ENCODE measurements around the gene SPON1. TPM values are rescaled to one million over a fixed set of nuclear protein-coding genes. Genes with fewer than 3 reads are reported as not detected.

Gene SPON1
- total and polyA plus RNA-seq, 4 donors: 0.72 to 4.9 (median 1.2) TPM

- H3K4me3 ChIP-seq (ENCODE audit: low read depth in 1 of 3, low read length in 3 of 3): no peak overlapping the region
- WGBS: 29% methylated on average over 2 of the region's 2 CpGs
Observed at GRCh38 chr11:13970986-13971385, 8.5 kb downstream of the SPON1 start.

GRCh38 chr11:13972043-13972910, 9.8 kb downstream of the SPON1 start:
- TF ChIP-seq NR2F2 (IDR thresholded peaks at IDR 0.05): peak; percentile 39
- no peak for TF ChIP-seq TAF1 (conservative IDR thresholded peaks at IDR 0.05)
- DNase-seq (ENCODE audit: low spot score): no peak
- 52% methylated on average over 2 of the region's 2 CpGs for WGBS

More at GRCh38 chr11:13970986-13971385, 8.5 kb downstream of the SPON1 start:
- Histone ChIP-seq H3K9me3 (ENCODE audit: control insufficient read depth in 4 of 4, low read length in 3 of 4) (no peaks in the 10 kb centered on the region), H3K9ac (ENCODE audit: low read depth in 1 of 2, low read length in 2 of 2) (no peak overlapping the region), H3K4me1 (ENCODE audit: control insufficient read depth in 4 of 4, insufficient read depth in 4 of 4, low read length in 3 of 4) (no peaks in the 10 kb centered on the region), H3K27ac (ENCODE audit: low read depth in 1 of 2, low read length in 2 of 2) (no peak overlapping the region), H3K36me3 (ENCODE audit: control insufficient read depth in 4 of 4, insufficient read depth in 3 of 4, low read depth in 1 of 4, low read length in 3 of 4) (no peaks in the 10 kb centered on the region), H3K27me3 (ENCODE audit: control insufficient read depth in 4 of 4, insufficient read depth in 4 of 4, low read length in 3 of 4) (peaks cover 0 to 6% (median 2%) of the 10 kb centered on the region in 4 donors)
- TF ChIP-seq RAD21 (IDR thresholded peaks at IDR 0.05): peak; percentile 67 to 68
- TF ChIP-seq, protein P1, sequence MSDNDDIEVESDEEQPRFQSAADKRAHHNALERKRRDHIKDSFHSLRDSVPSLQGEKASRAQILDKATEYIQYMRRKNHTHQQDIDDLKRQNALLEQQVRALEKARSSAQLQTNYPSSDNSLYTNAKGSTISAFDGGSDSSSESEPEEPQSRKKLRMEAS (IDR thresholded peaks at IDR 0.05): no peak
- TF ChIP-seq, protein P2, sequence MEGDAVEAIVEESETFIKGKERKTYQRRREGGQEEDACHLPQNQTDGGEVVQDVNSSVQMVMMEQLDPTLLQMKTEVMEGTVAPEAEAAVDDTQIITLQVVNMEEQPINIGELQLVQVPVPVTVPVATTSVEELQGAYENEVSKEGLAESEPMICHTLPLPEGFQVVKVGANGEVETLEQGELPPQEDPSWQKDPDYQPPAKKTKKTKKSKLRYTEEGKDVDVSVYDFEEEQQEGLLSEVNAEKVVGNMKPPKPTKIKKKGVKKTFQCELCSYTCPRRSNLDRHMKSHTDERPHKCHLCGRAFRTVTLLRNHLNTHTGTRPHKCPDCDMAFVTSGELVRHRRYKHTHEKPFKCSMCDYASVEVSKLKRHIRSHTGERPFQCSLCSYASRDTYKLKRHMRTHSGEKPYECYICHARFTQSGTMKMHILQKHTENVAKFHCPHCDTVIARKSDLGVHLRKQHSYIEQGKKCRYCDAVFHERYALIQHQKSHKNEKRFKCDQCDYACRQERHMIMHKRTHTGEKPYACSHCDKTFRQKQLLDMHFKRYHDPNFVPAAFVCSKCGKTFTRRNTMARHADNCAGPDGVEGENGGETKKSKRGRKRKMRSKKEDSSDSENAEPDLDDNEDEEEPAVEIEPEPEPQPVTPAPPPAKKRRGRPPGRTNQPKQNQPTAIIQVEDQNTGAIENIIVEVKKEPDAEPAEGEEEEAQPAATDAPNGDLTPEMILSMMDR (IDR thresholded peaks at IDR 0.05; ENCODE audit: low read depth, low read length, missing input control): peak; percentile 24
- DNase-seq (ENCODE audit: low spot score): no peak

GRCh38 chr11:13972944-13973343, 10.4 kb downstream of the SPON1 start:
- TF ChIP-seq, protein P1 (IDR thresholded peaks at IDR 0.05): no peak
- Histone ChIP-seq H3K4me3 (ENCODE audit: low read depth in 1 of 3, low read length in 3 of 3) (no peak overlapping the region), H3K27ac (ENCODE audit: low read depth in 1 of 2, low read length in 2 of 2) (no peak overlapping the region), H3K9me3 (ENCODE audit: control insufficient read depth in 4 of 4, low read length in 3 of 4) (no peaks in the 10 kb centered on the region), H3K27me3 (ENCODE audit: control insufficient read depth in 4 of 4, insufficient read depth in 4 of 4, low read length in 3 of 4) (peaks cover 0 to 6% (median 1%) of the 10 kb centered on the region in 4 donors), H3K9ac (ENCODE audit: low read depth in 1 of 2, low read length in 2 of 2) (no peak overlapping the region), H3K4me1 (ENCODE audit: control insufficient read depth in 4 of 4, insufficient read depth in 4 of 4, low read length in 3 of 4) (no peaks in the 10 kb centered on the region), H3K36me3 (ENCODE audit: control insufficient read depth in 4 of 4, insufficient read depth in 3 of 4, low read depth in 1 of 4, low read length in 3 of 4) (no peaks in the 10 kb centered on the region)
- DNase-seq (ENCODE audit: low spot score): no peak
- WGBS: 88% methylated on average over 3 of the region's 3 CpGs

More at GRCh38 chr11:13972043-13972910, 9.8 kb downstream of the SPON1 start:
- Histone ChIP-seq H3K27me3 (ENCODE audit: control insufficient read depth in 4 of 4, insufficient read depth in 4 of 4, low read length in 3 of 4) (peaks cover 0 to 6% (median 2%) of the 10 kb centered on the region in 4 donors), H3K9me3 (ENCODE audit: control insufficient read depth in 4 of 4, low read length in 3 of 4) (no peaks in the 10 kb centered on the region), H3K4me3 (ENCODE audit: low read depth in 1 of 3, low read length in 3 of 3) (no peak overlapping the region), H3K9ac (ENCODE audit: low read depth in 1 of 2, low read length in 2 of 2) (no peak overlapping the region), H3K4me1 (ENCODE audit: control insufficient read depth in 4 of 4, insufficient read depth in 4 of 4, low read length in 3 of 4) (no peaks in the 10 kb centered on the region), H3K27ac (ENCODE audit: low read depth in 1 of 2, low read length in 2 of 2) (no peak overlapping the region), H3K36me3 (ENCODE audit: control insufficient read depth in 4 of 4, insufficient read depth in 3 of 4, low read depth in 1 of 4, low read length in 3 of 4) (no peaks in the 10 kb centered on the region)

- 90% methylated on average over 1 of the region's 1 CpG for WGBS
- Histone ChIP-seq H3K9me3 (ENCODE audit: control insufficient read depth in 4 of 4, low read length in 3 of 4) (no peaks in the 10 kb centered on the region), H3K27ac (ENCODE audit: low read depth in 1 of 2, low read length in 2 of 2) (no peak overlapping the region), H3K4me3 (ENCODE audit: low read depth in 1 of 3, low read length in 3 of 3) (no peak overlapping the region), H3K4me1 (ENCODE audit: control insufficient read depth in 4 of 4, insufficient read depth in 4 of 4, low read length in 3 of 4) (no peaks in the 10 kb centered on the region), H3K27me3 (ENCODE audit: control insufficient read depth in 4 of 4, insufficient read depth in 4 of 4, low read length in 3 of 4) (peaks cover 0 to 4% (median 0%) of the 10 kb centered on the region in 4 donors), H3K9ac (ENCODE audit: low read depth in 1 of 2, low read length in 2 of 2) (no peak overlapping the region), H3K36me3 (ENCODE audit: control insufficient read depth in 4 of 4, insufficient read depth in 3 of 4, low read depth in 1 of 4, low read length in 3 of 4) (no peaks in the 10 kb centered on the region)
- TF ChIP-seq NR2F2 (IDR thresholded peaks at IDR 0.05): no peak
- TF ChIP-seq FOXA1 (IDR thresholded peaks at IDR 0.05): no peak
- TF ChIP-seq, protein P3, sequence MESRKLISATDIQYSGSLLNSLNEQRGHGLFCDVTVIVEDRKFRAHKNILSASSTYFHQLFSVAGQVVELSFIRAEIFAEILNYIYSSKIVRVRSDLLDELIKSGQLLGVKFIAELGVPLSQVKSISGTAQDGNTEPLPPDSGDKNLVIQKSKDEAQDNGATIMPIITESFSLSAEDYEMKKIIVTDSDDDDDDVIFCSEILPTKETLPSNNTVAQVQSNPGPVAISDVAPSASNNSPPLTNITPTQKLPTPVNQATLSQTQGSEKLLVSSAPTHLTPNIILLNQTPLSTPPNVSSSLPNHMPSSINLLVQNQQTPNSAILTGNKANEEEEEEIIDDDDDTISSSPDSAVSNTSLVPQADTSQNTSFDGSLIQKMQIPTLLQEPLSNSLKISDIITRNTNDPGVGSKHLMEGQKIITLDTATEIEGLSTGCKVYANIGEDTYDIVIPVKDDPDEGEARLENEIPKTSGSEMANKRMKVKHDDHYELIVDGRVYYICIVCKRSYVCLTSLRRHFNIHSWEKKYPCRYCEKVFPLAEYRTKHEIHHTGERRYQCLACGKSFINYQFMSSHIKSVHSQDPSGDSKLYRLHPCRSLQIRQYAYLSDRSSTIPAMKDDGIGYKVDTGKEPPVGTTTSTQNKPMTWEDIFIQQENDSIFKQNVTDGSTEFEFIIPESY (IDR thresholded peaks at IDR 0.05): no peak
- TF ChIP-seq TAF1 (conservative IDR thresholded peaks at IDR 0.05): no peak
- TF ChIP-seq GABPA (IDR thresholded peaks at IDR 0.05 in 1 of 2, conservative IDR thresholded peaks at IDR 0.05 in 1 of 2): no peak
- TF ChIP-seq JUND (IDR thresholded peaks at IDR 0.05): no peak
- TF ChIP-seq, protein P2 (IDR thresholded peaks at IDR 0.05; ENCODE audit: low read depth, low read length, missing input control): no peak
- no peak for DNase-seq (ENCODE audit: low spot score)
Observed at GRCh38 chr11:13974631-13975030, 12.1 kb downstream of the SPON1 start.
